NCI-H82 treated with DMSO at 0.1 percent for 48 hours (cell line): ENCODE results near the gene CXCL8.
"Not testable (repeated sequence)": the region's sequence is repeated elsewhere in the genome, so short reads cannot be mapped to it uniquely, and the experiment has no call there.

Experiments
- DNase-seq: peaks from one replicate; lab custom pipeline; 2025; ENCODE audit not compliant: unreplicated experiment; lab: John Stamatoyannopoulos, UW

The CXCL8 gene

DNA sequence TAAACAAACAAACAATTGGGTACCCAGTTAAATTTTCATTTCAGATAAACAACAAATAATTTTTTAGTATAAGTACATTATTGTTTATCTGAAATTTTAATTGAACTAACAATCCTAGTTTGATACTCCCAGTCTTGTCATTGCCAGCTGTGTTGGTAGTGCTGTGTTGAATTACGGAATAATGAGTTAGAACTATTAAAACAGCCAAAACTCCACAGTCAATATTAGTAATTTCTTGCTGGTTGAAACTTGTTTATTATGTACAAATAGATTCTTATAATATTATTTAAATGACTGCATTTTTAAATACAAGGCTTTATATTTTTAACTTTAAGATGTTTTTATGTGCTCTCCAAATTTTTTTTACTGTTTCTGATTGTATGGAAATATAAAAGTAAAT lies 2.9 kb downstream of the CXCL8 start:
- DNase-seq, result no peak

DNA sequence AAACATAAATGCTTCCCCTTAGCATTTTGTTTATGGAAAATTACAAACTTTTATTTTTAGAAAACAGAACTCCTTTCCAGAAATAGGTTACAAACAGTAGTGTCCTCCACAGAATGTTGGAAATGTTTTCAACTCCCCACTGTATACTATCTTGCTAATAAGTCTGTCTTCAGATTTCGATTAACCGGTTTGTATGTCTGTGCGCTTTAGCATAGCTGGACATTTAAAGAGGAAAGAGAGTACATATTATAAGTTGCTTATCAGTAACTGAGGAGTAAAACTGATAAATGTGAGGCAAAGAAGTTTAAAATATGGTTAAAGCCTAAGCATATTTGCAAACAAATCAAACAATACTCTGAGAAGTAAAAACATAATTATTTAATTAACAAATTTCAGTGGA lies 3.4 kb downstream of the CXCL8 start:
- no peak for DNase-seq

DNA sequence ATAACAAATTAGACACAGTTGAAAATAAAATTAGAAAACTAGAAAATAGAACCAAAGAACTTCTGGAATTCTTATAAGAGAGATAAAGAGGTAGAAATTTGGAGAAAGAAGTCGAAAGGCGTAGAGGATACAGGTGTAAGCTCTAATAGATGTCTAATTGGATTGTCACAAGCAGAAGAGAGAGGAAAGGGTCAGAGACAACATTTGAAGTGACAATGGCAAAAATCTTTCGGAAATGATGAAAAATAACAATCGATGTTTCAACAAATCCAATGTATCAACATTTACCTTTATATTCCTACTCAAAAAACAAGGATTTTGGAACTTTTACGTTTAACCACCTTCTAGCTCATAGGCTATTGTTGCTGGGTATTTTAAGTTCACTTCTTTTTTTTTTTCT lies 3.8 kb downstream of the CXCL8 start:
- DNase-seq, result no peak

DNA sequence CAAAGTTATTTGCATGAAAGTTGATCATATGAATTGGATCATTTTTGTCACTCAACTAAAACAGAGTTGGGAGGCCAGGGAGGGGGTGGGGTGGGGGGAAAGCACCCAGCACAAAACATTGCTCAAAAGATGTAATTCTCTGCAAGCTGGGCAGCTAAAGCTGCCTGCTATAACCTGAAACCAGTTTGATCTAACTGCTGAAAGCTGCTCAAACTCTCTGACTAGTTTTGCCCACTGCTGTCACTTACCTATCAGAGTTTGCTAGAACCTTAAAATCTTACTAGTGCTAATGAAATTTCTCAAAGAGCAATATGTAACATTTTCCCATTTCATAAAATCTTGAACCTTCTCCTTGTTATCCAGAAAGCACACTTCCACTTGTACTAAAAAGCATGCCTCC lies 10.4 kb downstream of the CXCL8 start:
- DNase-seq, result no peak

DNA sequence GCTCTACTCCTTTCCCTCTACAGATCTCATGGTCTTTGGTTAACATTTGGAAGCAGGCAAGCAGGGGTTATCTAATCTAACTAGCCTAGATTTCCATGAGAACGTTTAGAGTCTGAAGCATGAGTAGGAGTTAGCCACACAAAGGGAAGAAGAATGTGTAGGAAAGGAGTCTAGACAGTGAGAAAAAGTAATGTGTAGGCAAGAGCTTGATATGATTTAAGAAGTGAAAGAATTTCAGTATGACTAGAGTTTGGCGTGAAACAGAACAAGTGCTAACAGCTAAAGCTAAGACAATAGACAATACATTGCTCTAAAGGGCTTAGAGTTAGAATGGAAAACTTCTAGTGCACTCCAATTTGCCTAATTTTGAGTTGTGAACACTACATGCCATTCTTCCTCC lies 10.8 kb downstream of the CXCL8 start:
- no peak for DNase-seq

DNA sequence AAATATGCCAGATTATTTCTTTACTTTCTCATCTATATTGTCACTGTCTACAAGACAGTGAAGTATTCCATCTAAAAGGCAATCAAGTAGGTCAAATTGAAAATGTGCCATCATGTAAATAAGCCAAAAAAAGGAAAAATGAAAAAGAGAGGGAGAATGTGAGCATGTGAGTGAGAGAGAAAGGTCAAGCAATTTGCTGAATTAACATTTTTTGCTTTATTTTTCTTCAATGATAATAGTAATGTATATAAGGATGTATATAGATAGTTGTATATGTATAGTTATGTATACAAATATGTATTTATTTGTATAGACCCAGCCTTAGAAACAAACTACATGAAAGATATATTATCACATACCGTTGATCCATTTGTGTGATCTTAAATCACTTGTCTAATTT lies 11.5 kb downstream of the CXCL8 start:
- no peak for DNase-seq

DNA sequence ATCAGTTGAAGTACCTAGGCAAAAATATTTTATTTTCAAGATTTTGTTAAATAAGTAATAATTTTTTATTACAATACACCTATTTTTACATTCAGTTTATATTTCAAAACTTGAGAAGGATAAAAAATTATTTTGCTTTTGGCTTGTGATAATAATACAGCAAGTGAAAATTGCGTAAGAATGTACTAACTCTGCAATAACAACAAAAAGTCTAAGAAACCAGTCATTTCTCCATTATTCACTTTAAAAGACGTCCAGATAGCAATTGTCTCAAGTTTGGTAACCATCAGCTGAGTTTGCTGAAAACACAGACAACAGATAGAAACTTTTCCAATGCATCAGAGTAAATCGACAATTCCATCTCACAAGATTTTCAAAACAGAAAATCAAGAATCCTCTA lies 12.1 kb downstream of the CXCL8 start:
- no peak for DNase-seq

DNA sequence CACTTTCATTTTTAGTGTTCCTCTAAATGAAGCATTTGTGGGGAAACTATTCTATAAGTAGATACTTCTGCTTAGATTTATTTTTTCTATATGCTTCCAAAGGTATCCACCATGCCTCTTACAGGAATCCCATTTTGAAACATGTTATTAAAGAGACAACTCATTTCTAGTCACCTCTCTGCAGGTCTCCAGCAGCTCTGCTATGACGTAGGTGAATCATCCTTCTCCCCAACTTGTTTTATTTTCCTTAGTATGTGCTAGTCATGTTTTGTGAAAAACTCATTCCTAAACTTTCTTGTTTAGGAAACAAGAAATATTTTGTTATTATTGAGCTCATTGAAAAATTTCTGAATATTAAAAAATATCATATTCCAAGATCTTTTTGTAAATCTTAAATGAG lies 12.8 kb downstream of the CXCL8 start:
- DNase-seq, result no peak

DNA sequence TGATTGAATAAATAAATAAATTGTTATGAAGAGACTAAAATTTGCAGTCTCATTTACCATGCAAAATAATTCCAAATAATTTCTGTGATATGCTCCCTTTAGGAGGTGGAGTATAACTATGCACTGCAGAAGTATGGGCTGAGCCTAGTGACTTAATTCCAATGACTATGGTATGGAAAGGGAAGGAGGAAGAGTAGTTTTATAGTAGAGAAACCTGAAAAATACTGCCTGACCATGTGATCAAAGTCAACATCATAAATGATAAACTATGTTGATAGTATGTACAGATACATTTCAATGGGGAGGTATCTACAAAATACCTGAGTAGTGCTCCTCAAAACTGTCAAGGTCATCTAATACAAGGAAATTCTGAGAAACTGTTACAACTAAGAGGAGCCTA lies 14.6 kb downstream of the CXCL8 start:
- DNase-seq, result no peak

DNA sequence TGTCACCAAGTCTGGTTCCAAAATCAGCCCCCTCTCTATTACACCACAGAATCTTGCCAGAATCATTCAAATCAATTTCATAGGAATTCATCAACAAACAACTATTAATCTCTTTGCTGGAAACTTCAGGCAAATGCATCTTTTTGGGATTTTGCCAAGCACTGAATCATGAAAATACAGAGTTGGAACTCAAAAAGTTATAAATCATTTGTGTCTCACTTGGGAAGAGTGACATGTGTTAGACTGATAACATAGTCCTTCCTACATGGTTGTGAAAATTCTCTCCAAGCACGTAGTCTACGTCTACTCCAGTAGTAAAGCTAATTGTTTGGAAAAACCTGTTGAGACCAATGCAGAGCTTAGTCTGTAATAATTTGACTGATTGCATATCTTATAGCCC lies 19.0 kb downstream of the CXCL8 start:
- DNase-seq, result no peak

DNA sequence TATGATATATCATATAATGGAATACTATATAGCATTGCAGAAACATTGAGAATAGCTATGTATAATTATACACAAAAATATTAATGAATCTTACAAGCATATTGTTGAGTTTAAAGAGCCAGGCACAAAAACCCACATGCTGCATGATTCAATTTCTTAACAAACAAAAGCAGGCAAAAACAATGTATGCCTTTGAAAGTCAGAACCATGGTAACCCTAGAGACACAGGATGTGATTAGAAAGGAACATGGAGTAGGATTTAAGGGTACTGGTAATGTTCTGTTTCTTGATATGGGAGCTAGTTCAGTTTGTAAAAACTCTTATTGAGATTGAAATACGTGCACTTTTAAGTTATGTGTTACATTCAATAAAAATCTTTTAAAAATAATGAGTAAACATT lies 21.5 kb downstream of the CXCL8 start:
- no peak for DNase-seq

DNA sequence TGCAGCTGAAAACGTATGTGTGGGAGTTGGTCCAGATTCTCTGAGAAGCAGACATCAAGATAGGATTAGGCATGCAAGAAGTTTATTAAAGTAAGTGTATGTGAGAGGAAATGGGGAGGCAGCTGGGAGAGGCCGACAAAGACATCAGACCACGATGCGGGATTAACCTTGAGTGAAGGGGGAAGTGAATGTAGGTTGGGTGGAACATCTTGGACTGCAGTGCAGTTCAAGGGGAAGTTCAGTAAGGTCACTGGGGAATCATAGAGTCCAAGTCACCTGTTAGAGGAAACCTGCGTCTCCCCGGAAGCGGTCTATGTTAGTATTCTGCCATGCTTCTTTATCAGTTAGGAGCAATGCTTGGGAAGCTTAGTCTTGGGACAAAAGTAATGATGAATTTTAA lies 22.0 kb downstream of the CXCL8 start:
- DNase-seq, result no peak

DNA sequence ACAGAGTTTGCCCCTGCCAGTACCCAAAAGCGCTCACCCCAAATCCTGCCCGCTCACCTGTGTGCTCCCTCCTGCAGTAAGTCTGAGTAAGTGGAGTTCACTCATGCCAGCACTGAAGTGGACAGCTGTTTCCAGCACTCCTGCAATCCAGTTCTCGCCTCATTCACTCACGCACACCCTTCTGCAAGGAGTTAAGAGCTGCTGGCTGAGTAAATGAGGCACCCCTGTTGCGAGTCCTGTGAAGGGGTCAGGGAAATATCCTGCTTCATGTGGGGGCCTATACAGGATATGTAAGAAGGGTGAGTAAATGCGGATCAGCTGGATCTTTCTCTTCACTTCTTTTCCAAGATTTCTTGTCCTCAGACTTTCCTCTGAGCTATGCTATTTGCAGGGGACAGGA lies 23.5 kb downstream of the CXCL8 start:
- no peak for DNase-seq

DNA sequence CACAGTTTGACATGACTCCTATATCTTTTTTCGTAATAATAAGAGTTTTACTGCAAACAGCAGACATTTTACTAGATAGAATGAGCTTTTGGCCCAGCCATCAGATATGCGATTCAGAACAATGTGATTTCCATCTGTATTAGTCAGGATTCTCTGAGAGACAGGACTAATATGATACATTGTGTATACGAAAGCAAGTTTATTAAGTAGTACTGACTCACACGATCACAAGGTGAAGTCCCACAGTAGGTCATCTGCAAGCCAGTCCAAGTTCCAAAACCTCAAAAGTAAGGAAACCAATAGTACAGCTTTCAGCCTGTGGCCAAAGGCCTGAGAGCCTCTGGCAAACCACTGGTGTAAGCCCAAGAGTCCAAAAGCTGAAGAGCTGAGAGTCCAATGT lies 24.1 kb downstream of the CXCL8 start:
- no peak for DNase-seq

DNA sequence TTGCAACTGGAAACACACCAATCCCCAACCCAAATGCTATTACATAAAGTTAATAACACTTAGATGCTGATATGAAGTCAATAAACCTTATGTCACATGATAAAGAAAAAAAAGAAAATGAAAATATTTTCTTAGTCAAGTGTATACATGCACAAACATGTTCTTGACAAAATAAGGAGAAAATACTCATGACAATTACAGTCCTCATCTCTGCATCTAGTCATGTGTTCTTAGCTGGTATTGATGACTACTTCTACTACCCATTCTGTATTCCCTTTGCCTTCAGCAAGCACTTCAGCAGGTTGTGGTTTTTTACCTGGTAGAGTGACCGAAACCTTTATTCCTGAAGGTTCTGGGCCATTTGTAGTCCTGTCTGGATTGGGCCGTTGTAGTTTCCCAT lies 24.9 kb downstream of the CXCL8 start:
- no peak for DNase-seq

DNA sequence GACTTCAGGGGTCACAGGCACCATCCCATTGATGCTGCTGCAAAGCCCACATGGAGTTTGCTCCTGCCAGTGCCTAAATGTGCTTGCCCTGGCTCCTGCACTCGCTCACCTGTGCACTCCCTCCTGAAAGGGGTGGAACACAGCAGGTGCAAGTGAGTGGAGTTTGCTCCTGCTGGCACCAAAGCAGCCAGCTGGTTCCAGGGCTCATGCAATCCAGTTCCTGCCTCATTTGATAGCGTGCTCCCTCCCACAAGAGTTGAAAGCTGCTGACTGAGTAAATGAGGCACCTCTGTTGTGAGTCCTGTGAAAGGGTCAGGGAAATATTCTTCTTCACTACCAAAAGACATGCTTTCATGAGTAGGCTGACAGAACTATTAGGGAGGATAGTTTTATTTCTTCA lies 30.5 kb downstream of the CXCL8 start:
- DNase-seq, result no peak

DNA sequence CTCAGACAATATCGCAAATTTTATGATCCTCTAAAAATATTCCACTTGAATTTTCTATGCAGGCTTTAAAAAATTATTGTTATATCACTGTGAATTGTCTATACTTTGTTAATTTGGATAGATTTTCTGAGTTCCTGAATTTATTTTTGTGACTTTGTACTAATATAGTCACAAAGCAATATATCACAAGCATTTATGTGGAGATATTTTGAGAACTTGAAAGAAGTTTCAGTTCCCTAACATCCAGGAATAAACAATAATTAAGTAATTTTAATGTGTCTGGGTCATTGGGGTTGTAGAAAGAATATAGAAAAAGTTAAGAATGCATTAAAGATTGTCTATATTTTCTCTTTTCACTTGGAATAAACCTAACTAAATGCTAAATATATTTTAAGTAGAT lies 32.0 kb downstream of the CXCL8 start:
- DNase-seq, result no peak

DNA sequence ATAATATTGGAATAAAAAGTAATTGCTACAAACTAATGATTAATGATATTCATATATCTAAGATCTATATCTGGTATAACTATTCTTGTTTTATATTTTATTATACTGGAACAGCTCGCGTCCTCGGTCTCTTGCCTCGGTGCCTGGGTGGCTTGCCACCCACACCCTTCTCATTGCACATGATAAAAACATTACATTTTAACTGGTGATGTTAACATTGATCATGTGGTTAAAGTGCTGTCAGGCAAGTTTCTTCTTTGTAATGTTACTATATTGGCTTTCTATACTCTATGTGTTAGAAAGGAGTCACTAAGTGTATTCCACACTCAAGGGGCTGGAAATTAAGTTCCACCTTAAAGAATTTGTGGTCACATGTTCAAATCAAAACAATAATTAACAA lies 34.0 kb downstream of the CXCL8 start:
- not testable (repeated sequence) for DNase-seq

DNA sequence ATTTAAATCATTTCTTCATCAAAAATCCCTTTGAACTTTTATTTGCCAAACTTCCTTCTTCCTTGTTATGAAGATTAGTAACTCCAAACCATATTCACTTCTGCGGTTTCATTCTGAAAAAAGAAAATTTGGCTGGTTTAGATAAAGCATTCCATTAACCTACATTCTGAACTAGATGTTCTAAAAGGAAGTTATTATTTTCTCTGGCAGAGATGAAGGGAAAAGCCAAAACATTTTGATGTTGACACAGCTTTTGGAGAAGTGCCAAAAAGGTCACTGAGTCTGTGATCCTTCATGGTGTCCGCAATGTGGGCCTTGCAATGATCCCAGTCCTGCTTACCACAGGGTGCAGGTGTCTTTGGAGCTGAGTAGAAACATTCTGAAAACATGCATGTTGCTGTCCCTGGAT lies 36.0 kb downstream of the CXCL8 start:
- no peak for DNase-seq

DNA sequence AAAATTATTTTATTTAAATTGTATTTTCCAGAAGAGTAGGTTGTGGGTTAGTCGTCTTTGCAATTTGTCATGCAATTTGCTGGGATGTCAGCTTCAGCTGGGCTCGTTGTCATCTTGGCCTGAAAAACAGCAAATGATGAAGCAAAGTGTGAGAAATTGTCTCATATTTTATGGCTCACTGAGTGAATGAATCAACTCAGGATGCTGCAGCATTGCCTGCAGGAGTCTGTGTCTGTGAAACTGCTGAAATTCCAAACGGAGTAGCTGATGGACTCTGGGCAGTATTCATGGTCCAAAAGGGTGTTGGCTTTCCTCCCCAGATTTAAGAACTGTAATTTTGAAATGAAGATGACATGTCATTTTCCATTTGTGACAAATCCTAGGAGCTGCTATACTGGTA lies 37.2 kb downstream of the CXCL8 start:
- DNase-seq, result no peak

DNA sequence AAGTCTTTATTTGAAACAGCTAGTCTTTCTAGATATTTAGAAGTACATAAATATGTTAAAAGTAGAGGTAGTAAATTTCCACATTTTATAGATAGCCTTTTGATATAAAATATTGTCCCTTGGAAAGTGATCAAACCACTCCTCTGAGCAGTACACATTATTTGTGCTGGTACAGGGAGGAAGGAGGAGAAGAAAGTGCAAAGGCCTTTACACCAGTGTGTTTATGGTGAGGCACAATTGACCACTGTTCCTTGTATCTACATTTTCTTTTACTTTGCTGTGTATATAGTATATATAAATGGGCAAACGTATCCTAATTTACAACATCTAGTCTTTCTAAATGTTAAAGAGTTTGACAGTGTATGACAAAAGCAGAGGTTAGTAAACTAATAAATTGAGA lies 39.9 kb downstream of the CXCL8 start:
- DNase-seq, result no peak

DNA sequence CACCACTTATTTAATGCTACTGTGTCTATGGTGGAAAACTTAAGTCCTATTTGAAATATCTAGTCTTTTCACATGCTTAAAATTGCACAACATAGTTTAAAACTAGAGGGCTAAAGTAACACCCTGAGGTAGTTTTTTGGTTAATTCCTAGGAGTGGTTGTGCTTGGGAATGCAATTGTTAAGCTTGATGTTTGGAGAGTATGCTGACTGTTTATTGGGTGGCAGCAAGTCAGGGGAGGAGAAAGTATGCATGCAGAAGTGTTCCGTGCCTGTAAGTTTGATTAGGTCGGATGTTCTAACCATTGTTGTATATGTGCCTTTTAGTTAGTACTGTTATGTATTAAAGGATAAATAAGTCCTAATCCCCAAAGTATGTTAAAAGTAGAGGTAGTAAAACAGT lies 40.5 kb downstream of the CXCL8 start:
- no peak for DNase-seq

DNA sequence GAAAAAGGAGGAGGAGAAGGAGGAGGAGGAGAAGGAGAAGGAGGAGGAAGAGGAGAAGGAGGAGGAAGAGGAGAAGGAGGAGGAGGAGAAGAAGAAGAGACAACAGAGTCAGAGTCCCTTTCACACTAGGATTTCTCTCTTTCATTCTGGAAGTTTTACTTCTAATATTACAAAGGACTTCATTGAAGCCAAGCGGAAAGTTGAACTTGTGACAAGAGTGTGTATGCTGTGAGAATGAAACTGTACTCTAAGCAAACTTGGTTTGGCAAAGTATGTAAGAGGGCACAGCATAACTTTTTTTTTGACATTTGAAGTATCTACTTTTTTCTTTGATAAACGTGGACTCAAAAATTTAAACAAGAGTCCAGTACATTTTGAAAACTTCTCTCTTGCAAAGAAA lies 48.0 kb downstream of the CXCL8 start:
- no peak for DNase-seq
